Aorta (tissue), 5 donors: ENCODE data around the gene SYT14. TPM values are rescaled to one million over a fixed set of nuclear protein-coding genes. Genes with fewer than 3 reads are reported as not detected.
"Not testable (repeated sequence)": the region's sequence is repeated elsewhere in the genome, so short reads cannot be mapped to it uniquely, and the experiment has no call there.

ENCODE experiments used
- ATAC-seq: fragments of 200-7000 bp; cut with Tn5 transposase; one replicate; pipeline ENCODE4 v1.9.1; 2022; ENCODE audit warnings: moderate library complexity; ENCODE audit not compliant: low FRiP score
- DNase-seq, 2 donors: peaks; one replicate each; pipeline ENCODE4 v3.0.0-alpha.2; 2020
- H3K27ac ChIP-seq, 2 donors: one replicate each; pipeline ENCODE4 v1.5.1; 2013; ENCODE audit warnings: low read length in 2 of 2, mild to moderate bottlenecking in 2 of 2, moderate library complexity in 2 of 2, control low read depth in 1 of 2, inconsistent platforms in 1 of 2, low read depth in 1 of 2
- H3K27me3 ChIP-seq, 2 donors: one replicate each; pipeline ENCODE4 v1.6.1; 2013; ENCODE audit warnings: control low read depth in 1 of 2, low read length in 1 of 2, mild to moderate bottlenecking in 1 of 2, moderate library complexity in 1 of 2; ENCODE audit not compliant: insufficient read depth in 2 of 2, control insufficient read depth in 1 of 2
- H3K36me3 ChIP-seq, 2 donors: one replicate each; pipeline ENCODE4 v1.6.1; 2013; ENCODE audit warnings: control low read depth in 1 of 2, low read length in 1 of 2, mild to moderate bottlenecking in 1 of 2; ENCODE audit not compliant: insufficient read depth in 2 of 2, control insufficient read depth in 1 of 2
- H3K4me1 ChIP-seq, 2 donors: one replicate each; pipeline ENCODE4 v1.6.1; 2013; ENCODE audit warnings: low read length in 2 of 2, control low read depth in 1 of 2, mild to moderate bottlenecking in 1 of 2, moderate library complexity in 1 of 2; ENCODE audit not compliant: insufficient read depth in 2 of 2, control insufficient read depth in 1 of 2
- H3K4me3 ChIP-seq, 2 donors: one replicate each; pipeline ENCODE4 v1.5.1; 2013; ENCODE audit warnings: low read length in 2 of 2, control low read depth in 1 of 2, mild to moderate bottlenecking in 1 of 2
- H3K9me3 ChIP-seq: one replicate; pipeline ENCODE4 v1.6.1; 2013; ENCODE audit warnings: mild to moderate bottlenecking, low read length; ENCODE audit not compliant: control insufficient read depth
- WGBS, 2 donors: extraction: QIAGEN DNeasy Blood & Tissue Kit; methylation state at CpG; one replicate each; pipeline ENCODE4 v1.1.7; 2013; 5-methylcytosine and 5-hydroxymethylcytosine counted together
- intact Hi-C, 2 donors: fragments of 100-400 bp; cut with DNase I; formaldehyde crosslinking; loops; one replicate each; pipeline versions ENCODE4 v1.14.2 to v1.15.0; 2022
- polyA plus RNA-seq, 2 donors: library from polyadenylated mRNA; stranded (reverse); fragments of 200-250 nt; gene quantifications; one replicate each; pipeline ENCODE4 v1.2.3, GENCODE V29; 2013
- total RNA-seq, 2 donors: library from RNA; stranded (reverse); fragmentation: NEBNext Ultra II Directional; extraction: Animal tissue kit (Norgen Biotek cat#: 25700); gene quantifications; one replicate each; pipeline ENCODE4 v1.2.1, GENCODE V29; 2021
- donor health status: healthy with polysubstance abuse.
- donor health status: Bipolar disorder and iron deficiency.
- donor health status: DM: no; HTN: no; CAD: no.
- donor health status: DM: no; HTN: no; CAD: no.
- donor health status: DM: yes; HTN: yes; CAD: no.

Gene SYT14
- total and polyA plus RNA-seq, 4 donors = 0.13 TPM; not detected in 3

- no peak overlapping the region for H3K4me3 ChIP-seq
- WGBS, 2 donors = 86 to 87% methylated on average over 3 of the region's 3 CpGs
- no peak overlapping the region for H3K27ac ChIP-seq
- no peaks in the 10 kb centered on the region for H3K4me1 ChIP-seq
- intact Hi-C loops = loop anchor here (5.0 to 10.0 kb wide), 2 partner anchors 90 to 258 kb away; partner anchors contain the start of gene SERTAD4 (in 1 of the 2)
- no peaks in the 10 kb centered on the region for H3K36me3 ChIP-seq
- no peak for DNase-seq
- no peaks in the 10 kb centered on the region for H3K9me3 ChIP-seq
- ATAC-seq = no peak
- no peaks in the 10 kb centered on the region for H3K27me3 ChIP-seq
These were observed 206.7 kb downstream of the SYT14 start for GRCh38 chr1:210144736-210145135.

DNA sequence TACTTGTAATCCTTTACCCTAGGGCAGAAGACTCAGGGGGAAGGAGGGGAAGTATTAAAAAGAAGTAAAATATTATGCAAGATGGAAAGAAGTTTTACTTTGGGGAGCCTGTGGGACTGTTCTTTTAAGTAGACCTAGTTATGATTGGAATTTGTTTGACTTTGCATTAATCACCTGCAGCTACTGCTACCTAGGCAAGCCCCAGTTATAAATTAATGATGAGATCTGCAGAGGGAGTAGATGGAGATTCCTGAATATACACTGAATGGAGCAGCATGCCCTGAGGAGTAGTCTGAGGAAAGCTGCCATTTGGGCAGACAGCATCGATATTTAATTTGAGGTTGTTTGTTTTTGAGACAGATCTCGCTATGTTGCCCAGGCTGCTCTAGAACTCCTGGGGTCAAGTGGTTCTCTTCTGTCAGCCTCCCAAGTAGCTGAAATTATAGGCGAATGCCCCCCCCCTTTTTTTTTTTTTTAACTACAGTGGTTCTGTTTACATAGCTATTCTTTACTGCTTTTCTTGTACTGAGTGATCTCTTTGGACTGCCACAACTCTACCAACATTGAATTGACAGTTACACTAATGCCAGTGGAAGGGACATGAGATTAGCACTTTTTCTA is 213.1 kb downstream of the SYT14 start:
- H3K27ac ChIP-seq = no peak overlapping the region
- no peaks in the 10 kb centered on the region for H3K27me3 ChIP-seq
- 23 to 30% methylated on average over 3 of the region's 3 CpGs for WGBS, 2 donors
- intact Hi-C loops = no loop called here
- no peak for DNase-seq
- no peaks in the 10 kb centered on the region for H3K9me3 ChIP-seq
- H3K36me3 ChIP-seq = no peaks in the 10 kb centered on the region
- ATAC-seq = no peak
- H3K4me1 ChIP-seq = no peaks in the 10 kb centered on the region
- no peak overlapping the region for H3K4me3 ChIP-seq

- no peaks in the 10 kb centered on the region for H3K27me3 ChIP-seq
- WGBS, 2 donors = 35 to 39% methylated on average over 2 of the region's 2 CpGs
- no peaks in the 10 kb centered on the region for H3K36me3 ChIP-seq
- ATAC-seq (no peak), DNase-seq (no peak)
- H3K9me3 ChIP-seq = no peaks in the 10 kb centered on the region
- no peaks in the 10 kb centered on the region for H3K4me1 ChIP-seq
- intact Hi-C loops = no loop called here
- no peak overlapping the region for H3K27ac ChIP-seq
- H3K4me3 ChIP-seq = no peak overlapping the region
These were observed 221.2 kb downstream of the SYT14 start for GRCh38 chr1:210159211-210159610.

- Histone ChIP-seq H3K4me3 (no peak overlapping the region), H3K9me3 (no peaks in the 10 kb centered on the region), H3K27ac (no peak overlapping the region), H3K36me3 (no peaks in the 10 kb centered on the region), H3K27me3 (no peaks in the 10 kb centered on the region), H3K4me1 (no peaks in the 10 kb centered on the region)
- ATAC-seq = no peak
- 85 to 87% methylated on average over 7 of the region's 7 CpGs for WGBS, 2 donors
- no peak for DNase-seq
- intact Hi-C loops = no loop called here
These were observed 232.2 kb downstream of the SYT14 start for GRCh38 chr1:210170220-210170619.

GRCh38 chr1:210174133-210174532 is 236.1 kb downstream of the SYT14 start:
- no peaks in the 10 kb centered on the region for H3K36me3 ChIP-seq
- H3K4me1 ChIP-seq = no peaks in the 10 kb centered on the region
- no peaks in the 10 kb centered on the region for H3K27me3 ChIP-seq
- 92 to 99% methylated on average over 8 of the region's 8 CpGs for WGBS, 2 donors
- no peaks in the 10 kb centered on the region for H3K9me3 ChIP-seq
- no peak for ATAC-seq
- no peak overlapping the region for H3K27ac ChIP-seq
- intact Hi-C loops = no loop called here
- DNase-seq = no peak
- H3K4me3 ChIP-seq = no peak overlapping the region

DNA sequence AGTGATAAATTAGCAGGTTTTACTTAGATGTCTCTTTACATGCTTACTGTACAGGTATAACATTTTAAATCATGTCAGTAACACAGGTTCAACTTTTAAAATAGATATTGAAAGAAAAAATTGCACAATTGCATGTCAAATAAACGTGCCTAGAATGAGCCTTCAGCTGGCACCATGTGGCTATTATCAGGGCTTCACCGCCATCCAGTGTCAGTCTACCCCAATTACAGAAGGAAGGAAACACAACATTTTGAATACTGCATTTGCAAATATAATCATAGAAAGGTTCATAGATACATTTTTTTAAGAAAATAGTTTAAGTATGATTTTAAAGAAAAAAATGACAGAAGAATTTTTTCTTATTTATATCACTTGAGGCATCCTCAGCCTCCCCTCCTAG is 247.0 kb downstream of the SYT14 start:
- H3K4me3 ChIP-seq = no peak overlapping the region
- no peaks in the 10 kb centered on the region for H3K9me3 ChIP-seq
- H3K27me3 ChIP-seq = no peaks in the 10 kb centered on the region
- ATAC-seq (no peak), DNase-seq (no peak)
- no peaks in the 10 kb centered on the region for H3K36me3 ChIP-seq
- intact Hi-C loops = no loop called here
- no peaks in the 10 kb centered on the region for H3K4me1 ChIP-seq
- H3K27ac ChIP-seq = no peak overlapping the region
- WGBS, 2 donors = 61 to 62% methylated on average over 2 of the region's 2 CpGs

- H3K27me3 ChIP-seq, H3K4me3 ChIP-seq, intact Hi-C loops, H3K36me3 ChIP-seq, H3K27ac ChIP-seq, H3K4me1 ChIP-seq, H3K9me3 ChIP-seq, DNase-seq, ATAC-seq: not testable (repeated sequence)
- 89 to 90% methylated on average over 18 of the region's 18 CpGs for WGBS, 2 donors
These were observed 250.0 kb downstream of the SYT14 start for GRCh38 chr1:210187849-210188606.

GRCh38 chr1:210189426-210189825 is 251.4 kb downstream of the SYT14 start:
- WGBS, 2 donors = 92 to 93% methylated on average over 7 of the region's 7 CpGs
- Histone ChIP-seq H3K9me3 (peaks cover 2% of the 10 kb centered on the region), H3K4me1 (no peaks in the 10 kb centered on the region), H3K36me3 (no peaks in the 10 kb centered on the region), H3K4me3 (no peak overlapping the region), H3K27ac (no peak overlapping the region), H3K27me3 (no peaks in the 10 kb centered on the region)
- no peak for ATAC-seq
- intact Hi-C loops = no loop called here
- DNase-seq = no peak

- H3K4me3 ChIP-seq = no peak overlapping the region
- intact Hi-C loops = no loop called here
- no peaks in the 10 kb centered on the region for H3K4me1 ChIP-seq
- ATAC-seq (no peak), DNase-seq (no peak)
- peaks cover 4% of the 10 kb centered on the region for H3K9me3 ChIP-seq
- H3K36me3 ChIP-seq = no peaks in the 10 kb centered on the region
- no peaks in the 10 kb centered on the region for H3K27me3 ChIP-seq
- no peak overlapping the region for H3K27ac ChIP-seq
- WGBS, 2 donors = 88 to 91% methylated on average over 8 of the region's 8 CpGs
These were observed 257.7 kb downstream of the SYT14 start for GRCh38 chr1:210195635-210196160.
